Ishikawa (cell line): ENCODE measurements around the gene HSD17B4.

Experiments used
- CEBPB ChIP-seq: IDR thresholded peaks from 2 replicates; pipeline ENCODE4 v1.6.1; 2012
- CREB1 ChIP-seq: IDR thresholded peaks from 2 replicates; pipeline ENCODE4 v1.6.1; 2012; ENCODE audit warnings: low read depth
- EGR1 ChIP-seq: IDR thresholded peaks from 2 replicates; pipeline ENCODE4 v1.6.1; 2012
- EP300 ChIP-seq: IDR thresholded peaks from 2 replicates; pipeline ENCODE4 v1.6.1; 2012; ENCODE audit warnings: borderline replicate concordance
- FOXM1 ChIP-seq: IDR thresholded peaks from 2 replicates; pipeline ENCODE4 v1.6.1; 2012; ENCODE audit warnings: low read depth, borderline replicate concordance
- MAX ChIP-seq: IDR thresholded peaks from 2 replicates; pipeline ENCODE4 v1.6.1; 2012
- NFIC ChIP-seq: IDR thresholded peaks from 2 replicates; pipeline ENCODE4 v1.6.1; 2012
- RAD21 ChIP-seq: IDR thresholded peaks from 2 replicates; pipeline ENCODE4 v1.6.1; 2012; ENCODE audit warnings: low read depth
- REST ChIP-seq: IDR thresholded peaks from 2 replicates; pipeline ENCODE4 v1.6.1; 2012; ENCODE audit warnings: low read depth, mild to moderate bottlenecking
- TAF1 ChIP-seq: IDR thresholded peaks from 2 replicates; pipeline ENCODE4 v1.6.1; 2012; ENCODE audit warnings: low read depth, mild to moderate bottlenecking
- TCF12 ChIP-seq: IDR thresholded peaks from 2 replicates; pipeline ENCODE4 v1.6.1; 2012; ENCODE audit warnings: low read depth
- TEAD4 ChIP-seq: IDR thresholded peaks from 2 replicates; pipeline ENCODE4 v1.6.1; 2012
- YY1 ChIP-seq: IDR thresholded peaks from 2 replicates; pipeline ENCODE4 v1.6.1; 2012; ENCODE audit warnings: low read depth
- ZBTB7A ChIP-seq: IDR thresholded peaks from 2 replicates; pipeline ENCODE4 v1.6.1; 2012; ENCODE audit warnings: low read depth
- TF ChIP-seq, protein P1 (sequence below): IDR thresholded peaks from 2 replicates; pipeline ENCODE4 v1.6.1; 2012

The HSD17B4 gene

DNA sequence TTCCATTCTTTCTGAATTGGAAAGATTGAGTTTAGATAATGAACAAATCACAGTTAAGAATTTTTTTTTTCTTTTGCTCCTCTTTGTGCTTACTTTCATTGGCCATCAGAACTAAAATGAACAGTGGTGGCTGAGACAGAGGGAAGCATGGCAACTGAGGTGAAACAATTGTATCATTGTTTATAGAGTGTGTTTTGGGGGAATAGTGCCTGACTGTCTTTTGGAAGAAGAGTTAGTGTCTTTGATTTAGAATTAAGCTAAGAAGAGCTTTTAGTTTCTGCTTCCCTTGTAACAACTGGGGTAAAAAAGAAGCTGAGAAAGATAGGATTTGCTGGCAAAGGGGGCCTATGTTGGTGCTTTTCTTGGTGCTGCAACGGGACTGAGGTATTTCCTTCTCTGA lies 24.0 kb downstream of the HSD17B4 start:
- TF ChIP-seq CEBPB (no peak), RAD21 (no peak), TCF12 (no peak), ZBTB7A (no peak), REST (no peak), TEAD4 (no peak), CREB1 (no peak), YY1 (no peak), TAF1 (no peak), MAX (no peak)

DNA sequence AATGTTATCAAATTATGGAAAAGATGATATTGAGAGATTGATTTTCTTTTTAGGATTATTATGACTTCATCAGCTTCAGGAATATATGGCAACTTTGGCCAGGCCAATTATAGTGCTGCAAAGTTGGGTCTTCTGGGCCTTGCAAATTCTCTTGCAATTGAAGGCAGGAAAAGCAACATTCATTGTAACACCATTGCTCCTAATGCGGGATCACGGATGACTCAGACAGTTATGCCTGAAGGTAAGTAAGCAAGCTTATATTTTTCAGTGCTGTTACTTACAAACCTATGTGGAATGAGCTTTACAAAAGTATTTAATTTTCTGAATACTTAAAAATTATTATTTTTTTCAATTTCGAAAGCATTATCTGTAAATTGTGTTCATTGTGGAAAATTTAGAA lies 26.5 kb downstream of the HSD17B4 start:
- TF ChIP-seq EGR1: no peak
- TF ChIP-seq RAD21: no peak
- TF ChIP-seq REST: no peak
- no peak for TF ChIP-seq NFIC
- TF ChIP-seq TEAD4: no peak
- TF ChIP-seq TCF12: no peak
- TF ChIP-seq MAX: no peak
- no peak for TF ChIP-seq EP300
- no peak for TF ChIP-seq CREB1
- no peak for TF ChIP-seq CEBPB
- no peak for TF ChIP-seq ZBTB7A
- TF ChIP-seq YY1: no peak
- TF ChIP-seq, protein P1, sequence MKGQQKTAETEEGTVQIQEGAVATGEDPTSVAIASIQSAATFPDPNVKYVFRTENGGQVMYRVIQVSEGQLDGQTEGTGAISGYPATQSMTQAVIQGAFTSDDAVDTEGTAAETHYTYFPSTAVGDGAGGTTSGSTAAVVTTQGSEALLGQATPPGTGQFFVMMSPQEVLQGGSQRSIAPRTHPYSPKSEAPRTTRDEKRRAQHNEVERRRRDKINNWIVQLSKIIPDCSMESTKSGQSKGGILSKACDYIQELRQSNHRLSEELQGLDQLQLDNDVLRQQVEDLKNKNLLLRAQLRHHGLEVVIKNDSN: no peak
- TF ChIP-seq FOXM1: no peak

DNA sequence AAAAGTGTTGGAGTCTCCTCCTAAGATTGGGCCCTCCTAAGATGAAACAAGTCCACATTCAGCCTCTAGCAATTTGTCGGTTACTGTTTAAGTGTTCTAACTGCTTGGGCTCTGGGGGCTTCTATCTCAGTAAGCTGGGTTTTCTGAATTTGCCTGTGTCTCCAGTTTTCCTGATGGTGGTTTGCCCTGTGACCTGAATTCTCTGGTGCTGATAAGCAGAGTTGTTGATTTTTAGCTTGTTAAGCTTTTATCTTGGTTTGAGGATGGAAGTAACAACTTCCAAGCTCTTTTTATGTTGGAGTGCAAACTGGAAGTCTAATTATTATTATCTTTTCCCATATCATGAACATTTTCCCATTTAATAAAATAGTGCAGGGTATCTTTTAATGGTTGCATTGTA lies 30.9 kb downstream of the HSD17B4 start:
- TF ChIP-seq TEAD4 (no peak), EGR1 (no peak), RAD21 (no peak), CREB1 (no peak), NFIC (no peak), ZBTB7A (no peak), CEBPB (no peak), MAX (no peak)

DNA sequence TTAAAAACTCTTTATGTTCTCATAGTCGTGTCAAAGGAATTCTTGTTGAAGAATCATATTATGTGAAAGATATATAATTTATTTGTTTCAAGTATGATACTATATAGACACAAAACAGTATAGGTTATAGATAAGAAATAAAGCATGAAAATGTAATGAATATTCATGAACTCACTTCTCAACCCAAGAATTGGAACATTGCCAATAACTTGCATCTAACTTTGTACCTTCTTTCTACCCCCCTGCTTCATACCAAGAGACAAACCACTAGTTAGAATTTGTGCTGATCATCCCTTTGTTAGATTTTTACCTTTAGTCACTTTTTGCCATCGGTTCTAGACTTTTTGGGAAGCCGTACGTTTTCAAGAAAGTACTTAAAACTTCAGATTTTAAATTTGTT lies 32.6 kb downstream of the HSD17B4 start:
- TF ChIP-seq EP300 (no peak), ZBTB7A (no peak), CEBPB (no peak), NFIC (no peak), TCF12 (no peak), FOXM1 (no peak), TEAD4 (no peak), EGR1 (no peak), CREB1 (no peak), TAF1 (no peak), YY1 (no peak), MAX (no peak), REST (no peak), RAD21 (no peak)
- TF ChIP-seq, protein P1: no peak
